CD4-positive, alpha-beta T cell treated with Interleukin-6 for 4 hours (primary cell): ENCODE measurements around the gene AARS1.
"Not testable (repeated sequence)": the region's sequence is repeated elsewhere in the genome, so short reads cannot be mapped to it uniquely, and the experiment has no call there.

Source experiments
- DNase-seq: peaks from one replicate; pipeline ENCODE4 v3.0.0-alpha.2; 2020; ENCODE audit warnings: mixed read lengths

The AARS1 gene

GRCh38 chr16:70270176-70270575 lies 19.1 kb downstream of the AARS1 start:
- DNase-seq: no peak

- DNase-seq: no peak
These were observed 19.8 kb downstream of the AARS1 start for GRCh38 chr16:70269471-70269870.

GRCh38 chr16:70267922-70268321 lies 21.4 kb downstream of the AARS1 start:
- not testable (repeated sequence) for DNase-seq

- peak; percentile 45 for DNase-seq
These were observed 21.8 kb downstream of the AARS1 start for GRCh38 chr16:70267516-70267915.

- DNase-seq: not testable (repeated sequence)
These were observed 29.4 kb downstream of the AARS1 start for GRCh38 chr16:70259903-70260302.

- no peak for DNase-seq
These were observed 30.4 kb downstream of the AARS1 start for GRCh38 chr16:70258946-70259345.

GRCh38 chr16:70258065-70258464 lies 31.2 kb downstream of the AARS1 start:
- DNase-seq: no peak

- DNase-seq: no peak
These were observed 31.9 kb downstream of the AARS1 start for GRCh38 chr16:70257391-70257790.

GRCh38 chr16:70255574-70255973 lies 33.7 kb downstream of the AARS1 start:
- DNase-seq: no peak

GRCh38 chr16:70254965-70255286 lies 34.4 kb downstream of the AARS1 start:
- no peak for DNase-seq

GRCh38 chr16:70254180-70254964 lies 34.9 kb downstream of the AARS1 start:
- DNase-seq: no peak

- DNase-seq: peak; percentile 41
These were observed 35.8 kb downstream of the AARS1 start for GRCh38 chr16:70253291-70254106.

- no peak for DNase-seq
These were observed 36.8 kb downstream of the AARS1 start for GRCh38 chr16:70252355-70252988.

GRCh38 chr16:70251629-70252354 lies 37.5 kb downstream of the AARS1 start, which contains the start of gene EXOSC6:
TSS of gene EXOSC6 (minus strand) at chr16:70251940. CDS start at chr16:70251900, 40 bp downstream.
- DNase-seq: peak; percentile 94

- no peak for DNase-seq
These were observed 38.3 kb downstream of the AARS1 start for GRCh38 chr16:70250748-70251628.

- DNase-seq: not testable (repeated sequence)
These were observed 39.6 kb downstream of the AARS1 start for GRCh38 chr16:70249697-70250096.

GRCh38 chr16:70238773-70239172 lies 50.5 kb downstream of the AARS1 start:
- DNase-seq: not testable (repeated sequence)

- not testable (repeated sequence) for DNase-seq
These were observed 57.5 kb downstream of the AARS1 start for GRCh38 chr16:70231831-70232230.

- DNase-seq: not testable (repeated sequence)
These were observed 63.3 kb downstream of the AARS1 start for GRCh38 chr16:70226024-70226423.

- not testable (repeated sequence) for DNase-seq
These were observed 63.9 kb downstream of the AARS1 start for GRCh38 chr16:70225430-70225829.

- DNase-seq: not testable (repeated sequence)
These were observed 64.7 kb downstream of the AARS1 start for GRCh38 chr16:70224645-70225044.
